Neutrophil (primary cell): ENCODE data around the gene AP3S2.

Experiments used
- H3K27ac ChIP-seq: fragments of 200-600 bp; sonication (generic); 2 replicates; pipeline ENCODE4 v1.5.1; 2016; ENCODE audit warnings: mild to moderate bottlenecking, moderate library complexity
- H3K27me3 ChIP-seq: fragments of 200-600 bp; sonication (generic); 2 replicates; pipeline ENCODE4 v1.6.0; 2016; ENCODE audit warnings: mild to moderate bottlenecking
- H3K36me3 ChIP-seq: fragments of 200-600 bp; sonication (generic); 2 replicates; pipeline ENCODE4 v1.5.1; 2017
- H3K4me1 ChIP-seq, 2 experiments: fragments of 200-600 bp in 1 of 2; sonication (generic) in 1 of 2; 1 replicate in 1 of 2; 2 replicates in 1 of 2; pipeline versions ENCODE4 v1.5.1 to v1.6.1; 2013 to 2016; ENCODE audit warnings: low read depth in 1 of 2, low read length in 1 of 2, mild to moderate bottlenecking in 1 of 2, moderate library complexity in 1 of 2; ENCODE audit not compliant: control insufficient read depth in 1 of 2, insufficient read depth in 1 of 2
- H3K4me3 ChIP-seq, 2 experiments: fragments of 200-600 bp in 1 of 2; sonication (generic) in 1 of 2; 1 replicate in 1 of 2; 2 replicates in 1 of 2; pipeline ENCODE4 v1.5.1; 2013 to 2016; ENCODE audit warnings: low read depth in 1 of 2, low read length in 1 of 2, mild to moderate bottlenecking in 1 of 2, moderate library complexity in 1 of 2
- H3K9me3 ChIP-seq: fragments of 200-600 bp; sonication (generic); 2 replicates; pipeline ENCODE4 v1.5.1; 2016
- CTCF ChIP-seq: fragments of 200-600 bp; sonication (generic); IDR thresholded peaks from 2 replicates; pipeline ENCODE4 v1.5.1; 2016; ENCODE audit warnings: antibody characterized with exemption

AP3S2 gene

GRCh38 chr15:89841962-89842361 is 51.8 kb downstream of the AP3S2 start:
- H3K4me1 ChIP-seq, result peaks cover 36 to 37% of the 10 kb centered on the region in 2 experiments
- H3K4me3 ChIP-seq, result no peak overlapping the region
- H3K9me3 ChIP-seq, result no peaks in the 10 kb centered on the region
- no peaks in the 10 kb centered on the region for H3K36me3 ChIP-seq
- H3K27ac ChIP-seq, result no peak overlapping the region
- no peaks in the 10 kb centered on the region for H3K27me3 ChIP-seq
- TF ChIP-seq CTCF, result no peak

- no peak for TF ChIP-seq CTCF
- Histone ChIP-seq H3K9me3 (no peaks in the 10 kb centered on the region), H3K36me3 (no peaks in the 10 kb centered on the region), H3K4me3 (no peak overlapping the region), H3K27ac (peak overlapping the region; percentile 14), H3K27me3 (no peaks in the 10 kb centered on the region), H3K4me1 (peaks cover 42 to 44% of the 10 kb centered on the region in 2 experiments)
These were observed 52.5 kb downstream of the AP3S2 start for GRCh38 chr15:89841306-89841705.

GRCh38 chr15:89839167-89839810 is 54.5 kb downstream of the AP3S2 start:
- Histone ChIP-seq H3K36me3 (peaks cover 7% of the 10 kb centered on the region), H3K27me3 (no peaks in the 10 kb centered on the region), H3K27ac (peak overlapping the region; percentile 86), H3K9me3 (no peaks in the 10 kb centered on the region), H3K4me3 (no peak overlapping the region), H3K4me1 (peaks cover 57 to 59% of the 10 kb centered on the region in 2 experiments)
- no peak for TF ChIP-seq CTCF

- H3K27ac ChIP-seq, result peak overlapping the region; percentile 86
- no peaks in the 10 kb centered on the region for H3K9me3 ChIP-seq
- H3K4me1 ChIP-seq, result peaks cover 57 to 63% of the 10 kb centered on the region in 2 experiments
- H3K4me3 ChIP-seq, result peak overlapping the region in 1 of 2 experiments; percentile 25
- peaks cover 21% of the 10 kb centered on the region for H3K36me3 ChIP-seq
- H3K27me3 ChIP-seq, result no peaks in the 10 kb centered on the region
- TF ChIP-seq CTCF, result no peak
These were observed 56.0 kb downstream of the AP3S2 start for GRCh38 chr15:89837830-89838178.

GRCh38 chr15:89837134-89837829 is 56.5 kb downstream of the AP3S2 start:
- no peak for TF ChIP-seq CTCF
- Histone ChIP-seq H3K9me3 (no peaks in the 10 kb centered on the region), H3K4me3 (peak overlapping the region in 1 of 2 experiments; percentile 25), H3K4me1 (peaks cover 57 to 63% of the 10 kb centered on the region in 2 experiments), H3K27me3 (no peaks in the 10 kb centered on the region), H3K27ac (peak overlapping the region; percentile 86), H3K36me3 (peaks cover 23% of the 10 kb centered on the region)
